ENCODE data around the gene DGKI.
"Not testable (repeated sequence)": the region's sequence is repeated elsewhere in the genome, so short reads cannot be mapped to it uniquely, and the experiment has no call there.

DGKI gene

GRCh38 chr7:137835486-137836112, 11.2 kb downstream of the DGKI start:
- DNase-seq: no peak

- no peak for DNase-seq
These were observed 12.2 kb downstream of the DGKI start for GRCh38 chr7:137834552-137834951.

- DNase-seq: not testable (repeated sequence)
These were observed 13.8 kb downstream of the DGKI start for GRCh38 chr7:137832990-137833389.

GRCh38 chr7:137832382-137832781, 14.4 kb downstream of the DGKI start:
- no peak for DNase-seq

- not testable (repeated sequence) for DNase-seq
These were observed 15.2 kb downstream of the DGKI start for GRCh38 chr7:137831555-137831954.

GRCh38 chr7:137829337-137829992, 17.3 kb downstream of the DGKI start:
- DNase-seq: no peak

- DNase-seq: peak in 1 of 2 experiments; percentile 11
These were observed 18.3 kb downstream of the DGKI start for GRCh38 chr7:137828456-137828855.

GRCh38 chr7:137825489-137825888, 21.3 kb downstream of the DGKI start:
- DNase-seq: no peak

GRCh38 chr7:137820677-137821420, 25.9 kb downstream of the DGKI start:
- DNase-seq: peak; percentile 54 to 55

GRCh38 chr7:137820156-137820555, 26.6 kb downstream of the DGKI start:
- no peak for DNase-seq

- DNase-seq: peak in 1 of 2 experiments; percentile 9
These were observed 28.7 kb downstream of the DGKI start for GRCh38 chr7:137818036-137818435.

GRCh38 chr7:137816696-137817320, 30.0 kb downstream of the DGKI start:
- no peak for DNase-seq

- DNase-seq: no peak
These were observed 33.2 kb downstream of the DGKI start for GRCh38 chr7:137813541-137813940.

GRCh38 chr7:137810248-137810647, 36.5 kb downstream of the DGKI start:
- DNase-seq: no peak

- peak; percentile 46 to 75 for DNase-seq
These were observed 41.9 kb downstream of the DGKI start for GRCh38 chr7:137804836-137805235.

GRCh38 chr7:137801491-137801890, 45.3 kb downstream of the DGKI start:
- DNase-seq: no peak

- DNase-seq: no peak
These were observed 45.8 kb downstream of the DGKI start for GRCh38 chr7:137801003-137801402.

- no peak for DNase-seq
These were observed 48.6 kb downstream of the DGKI start for GRCh38 chr7:137798073-137798763.

- no peak for DNase-seq
These were observed 51.6 kb downstream of the DGKI start for GRCh38 chr7:137795211-137795610.

- DNase-seq: no peak
These were observed 54.8 kb downstream of the DGKI start for GRCh38 chr7:137791930-137792329.

- no peak for DNase-seq
These were observed 55.9 kb downstream of the DGKI start for GRCh38 chr7:137790828-137791227.

GRCh38 chr7:137789215-137789882, 57.4 kb downstream of the DGKI start:
- no peak for DNase-seq
